HepG2 (cell line): ENCODE data around the gene ISG20L2.

Experiments
- ETV6 ChIP-seq: sonication (generic); formaldehyde crosslinking; conservative IDR thresholded peaks from 2 replicates; pipeline ENCODE4 v1.4.0; 2020; ENCODE audit warnings: missing genetic modification reagents
- KDM3A ChIP-seq: IDR thresholded peaks from 2 replicates; pipeline ENCODE4 v1.6.1; 2018; ENCODE audit warnings: low read depth, missing compliant biosample characterization
- KLF16 ChIP-seq, 2 experiments: sonication (generic) in 1 of 2; formaldehyde crosslinking in 1 of 2; IDR thresholded peaks; 2 replicates each; pipeline versions ENCODE4 v1.6.1 to v1.8.0; 2016 to 2023; ENCODE audit warnings: missing genetic modification reagents in 2 of 2, missing compliant biosample characterization in 1 of 2
- SNAPC2 ChIP-seq: sonication (generic); formaldehyde crosslinking; IDR thresholded peaks from 2 replicates; pipeline ENCODE4 v1.8.1; 2022; ENCODE audit warnings: mild to moderate bottlenecking, missing genetic modification reagents
- TCF7 ChIP-seq: sonication (generic); IDR thresholded peaks from 2 replicates; pipeline ENCODE4 v1.6.1; 2016; ENCODE audit warnings: antibody characterized with exemption, low read depth
- TFE3 ChIP-seq: IDR thresholded peaks from 2 replicates; pipeline ENCODE4 v1.6.1; 2016
- ZNF367 ChIP-seq: sonication (generic); formaldehyde crosslinking; IDR thresholded peaks from 2 replicates; pipeline ENCODE4 v1.4.0; 2020; ENCODE audit warnings: missing genetic modification reagents, borderline replicate concordance
- TF ChIP-seq, protein P1 (sequence below): sonication (generic); formaldehyde crosslinking; IDR thresholded peaks from 2 replicates; pipeline ENCODE4 v1.5.0; 2020; ENCODE audit warnings: mild to moderate bottlenecking, missing genetic modification reagents, moderate library complexity

DNA sequence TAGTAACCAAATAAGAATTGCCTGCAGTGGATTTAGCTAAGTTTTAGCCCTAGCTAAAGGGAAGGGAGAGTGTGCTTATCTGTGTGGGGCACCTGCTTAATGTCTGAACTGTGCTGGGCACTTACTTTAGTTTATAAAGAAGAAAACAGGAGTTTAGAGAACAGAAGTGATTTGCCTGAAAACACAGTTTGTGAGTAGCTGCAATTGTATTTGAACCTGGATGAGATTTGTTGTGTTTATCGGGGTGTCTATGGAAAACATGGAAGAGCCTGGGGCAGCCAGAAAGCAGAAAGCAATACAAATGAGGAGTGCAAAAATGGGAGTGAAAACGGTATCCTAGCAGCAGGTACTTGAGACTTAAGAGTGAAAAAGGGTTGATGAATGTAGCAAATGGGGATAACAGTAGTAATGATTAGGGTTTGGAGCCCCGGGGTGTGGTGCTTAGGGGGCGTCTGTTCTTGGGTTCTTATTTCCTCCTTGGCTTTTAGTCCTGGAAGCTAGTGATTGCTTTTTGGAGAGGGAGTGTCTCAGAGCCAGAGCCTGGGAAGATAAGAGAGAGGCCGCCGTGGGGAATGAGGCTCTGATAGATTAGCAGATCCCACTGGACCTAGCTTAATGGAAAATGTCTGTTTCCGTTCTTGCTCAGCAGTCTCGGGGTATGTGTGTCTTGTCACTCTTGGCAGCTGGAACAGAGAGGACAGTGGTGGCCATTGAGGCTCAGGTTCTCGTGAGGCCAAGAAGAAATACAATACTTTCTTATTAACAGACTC, 44.3 kb upstream of the ISG20L2 start:
- TF ChIP-seq KDM3A (CRISPR knock-in tag): no peak
- no peak for TF ChIP-seq ETV6 (CRISPR knock-in tag)
- TF ChIP-seq KLF16 (CRISPR knock-in tag; IDR thresholded peaks at IDR 0.05): no peak
- TF ChIP-seq TFE3 (CRISPR knock-in tag): no peak
- no peak for TF ChIP-seq ZNF367 (CRISPR knock-in tag)
- no peak for TF ChIP-seq SNAPC2 (CRISPR knock-in tag)
- TF ChIP-seq, protein P1, sequence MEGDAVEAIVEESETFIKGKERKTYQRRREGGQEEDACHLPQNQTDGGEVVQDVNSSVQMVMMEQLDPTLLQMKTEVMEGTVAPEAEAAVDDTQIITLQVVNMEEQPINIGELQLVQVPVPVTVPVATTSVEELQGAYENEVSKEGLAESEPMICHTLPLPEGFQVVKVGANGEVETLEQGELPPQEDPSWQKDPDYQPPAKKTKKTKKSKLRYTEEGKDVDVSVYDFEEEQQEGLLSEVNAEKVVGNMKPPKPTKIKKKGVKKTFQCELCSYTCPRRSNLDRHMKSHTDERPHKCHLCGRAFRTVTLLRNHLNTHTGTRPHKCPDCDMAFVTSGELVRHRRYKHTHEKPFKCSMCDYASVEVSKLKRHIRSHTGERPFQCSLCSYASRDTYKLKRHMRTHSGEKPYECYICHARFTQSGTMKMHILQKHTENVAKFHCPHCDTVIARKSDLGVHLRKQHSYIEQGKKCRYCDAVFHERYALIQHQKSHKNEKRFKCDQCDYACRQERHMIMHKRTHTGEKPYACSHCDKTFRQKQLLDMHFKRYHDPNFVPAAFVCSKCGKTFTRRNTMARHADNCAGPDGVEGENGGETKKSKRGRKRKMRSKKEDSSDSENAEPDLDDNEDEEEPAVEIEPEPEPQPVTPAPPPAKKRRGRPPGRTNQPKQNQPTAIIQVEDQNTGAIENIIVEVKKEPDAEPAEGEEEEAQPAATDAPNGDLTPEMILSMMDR (CRISPR knock-in tag): no peak
- no peak for TF ChIP-seq TCF7
